ENCODE data around the gene C16orf92.

C16orf92 gene

GRCh38 chr16:29984137-29984763 is 38.7 kb upstream of the C16orf92 start:
- TF ChIP-seq CTCF (IDR thresholded peaks at IDR 0.05; ENCODE audit: low read depth, low read length), result no peak
- in situ Hi-C loops (cut with HindIII; ENCODE audit: low sequenced_read_pairs), result no loop called here
- H3K4me3 ChIP-seq (ENCODE audit: low read depth, low read length), result no peak overlapping the region
- DNase-seq (ENCODE audit: low read depth, low spot score), result no peak

GRCh38 chr16:29984764-29985147 is 38.2 kb upstream of the C16orf92 start:
- in situ Hi-C loops (cut with HindIII; ENCODE audit: low sequenced_read_pairs), result no loop called here
- TF ChIP-seq CTCF (IDR thresholded peaks at IDR 0.05; ENCODE audit: low read depth, low read length), result no peak
- no peak overlapping the region for H3K4me3 ChIP-seq (ENCODE audit: low read depth, low read length)
- no peak for DNase-seq (ENCODE audit: low read depth, low spot score)

GRCh38 chr16:29985271-29985811 is 37.7 kb upstream of the C16orf92 start:
- no peak overlapping the region for H3K4me3 ChIP-seq (ENCODE audit: low read depth, low read length)
- DNase-seq (ENCODE audit: low read depth, low spot score), result no peak
- no peak for TF ChIP-seq CTCF (IDR thresholded peaks at IDR 0.05; ENCODE audit: low read depth, low read length)
- in situ Hi-C loops (cut with HindIII; ENCODE audit: low sequenced_read_pairs), result no loop called here

- H3K4me3 ChIP-seq (ENCODE audit: low read depth, low read length), result no peak overlapping the region
- TF ChIP-seq CTCF (IDR thresholded peaks at IDR 0.05; ENCODE audit: low read depth, low read length), result no peak
- no peak for DNase-seq (ENCODE audit: low read depth, low spot score)
- in situ Hi-C loops (cut with HindIII; ENCODE audit: low sequenced_read_pairs), result no loop called here
Measured at GRCh38 chr16:29986231-29986630, 36.8 kb upstream of the C16orf92 start.

- TF ChIP-seq CTCF (IDR thresholded peaks at IDR 0.05; ENCODE audit: low read depth, low read length), result no peak
- H3K4me3 ChIP-seq (ENCODE audit: low read depth, low read length), result no peak overlapping the region
- in situ Hi-C loops (cut with HindIII; ENCODE audit: low sequenced_read_pairs), result no loop called here
- DNase-seq (ENCODE audit: low read depth, low spot score), result no peak
Measured at GRCh38 chr16:29986931-29987330, 36.1 kb upstream of the C16orf92 start.

GRCh38 chr16:29987371-29988085 is 35.5 kb upstream of the C16orf92 start:
- DNase-seq (ENCODE audit: low read depth, low spot score), result no peak
- no peak for TF ChIP-seq CTCF (IDR thresholded peaks at IDR 0.05; ENCODE audit: low read depth, low read length)
- in situ Hi-C loops (cut with HindIII; ENCODE audit: low sequenced_read_pairs), result no loop called here
- no peak overlapping the region for H3K4me3 ChIP-seq (ENCODE audit: low read depth, low read length)
